Neural progenitor cell (in vitro differentiated cells): Measurements from ENCODE around the gene AMER2.

Experiments
- CTCF ChIP-seq: fragments of 200-600 bp; sonication (generic); IDR thresholded peaks from 2 replicates; pipeline ENCODE4 v1.5.1; 2017; ENCODE audit warnings: antibody characterized with exemption, mild to moderate bottlenecking
- EZH2 ChIP-seq: fragments of 200-600 bp; sonication (generic); IDR thresholded peaks from 2 replicates; pipeline ENCODE4 v1.6.1; 2017; ENCODE audit warnings: antibody characterized with exemption, mild to moderate bottlenecking, moderate library complexity
- EZH2phosphoT487 ChIP-seq: fragments of 200-600 bp; sonication (generic); IDR thresholded peaks from 2 replicates; pipeline ENCODE4 v1.6.1; 2017; ENCODE audit warnings: antibody characterized with exemption

DNA sequence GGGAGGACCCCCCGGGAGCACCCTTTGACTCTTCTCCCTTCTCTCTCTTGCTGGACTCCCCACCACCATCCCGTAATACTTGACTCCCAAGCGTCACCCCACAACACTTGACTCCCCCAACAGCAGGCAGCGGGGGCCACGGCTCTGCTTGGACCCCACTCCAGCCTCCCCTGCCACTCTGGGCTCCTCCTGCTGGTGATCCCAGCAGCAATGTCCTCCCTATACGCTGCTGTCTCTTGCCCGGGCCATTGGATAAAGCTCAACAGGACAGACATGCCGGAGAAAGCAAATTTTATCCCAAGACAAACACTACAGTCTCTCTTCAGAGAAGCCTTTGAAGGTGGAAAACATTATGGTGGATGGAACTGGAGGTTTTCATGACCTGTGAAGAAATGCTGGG is 20.4 kb upstream of the AMER2 start:
- TF ChIP-seq EZH2phosphoT487: no peak
- TF ChIP-seq CTCF: no peak
- TF ChIP-seq EZH2: no peak
